ENCODE data around the gene GPC3. TPM values are rescaled to one million over a fixed set of nuclear protein-coding genes. Genes with fewer than 3 reads are reported as not detected.

GPC3 gene
- total RNA-seq, 1 experiment from 2014 or later: 1.3 TPM

DNA sequence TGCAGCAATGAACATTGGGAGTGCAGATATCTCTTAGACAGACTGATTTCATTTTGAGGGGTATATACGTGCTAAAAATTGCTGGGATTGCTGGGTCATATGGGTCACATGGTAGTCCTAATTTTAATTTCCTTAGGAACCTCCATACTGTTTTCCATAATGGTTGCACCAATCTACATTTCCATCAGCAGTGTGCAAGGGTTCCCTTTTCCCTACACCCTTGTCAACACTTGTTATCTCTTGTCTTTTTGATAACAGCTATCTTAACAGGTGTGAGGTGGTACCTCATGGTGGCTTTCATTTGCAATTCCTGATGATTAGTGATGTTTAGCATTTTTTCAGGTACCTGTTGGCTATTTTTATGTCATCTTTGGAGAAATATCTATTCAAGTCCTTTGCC lies 57.0 kb downstream of the GPC3 start:
- no peak for DNase-seq (ENCODE audit: low spot score)

GRCh38 chrX:133926809-133927208 lies 58.6 kb downstream of the GPC3 start:
- no peak for DNase-seq (ENCODE audit: low spot score)

DNA sequence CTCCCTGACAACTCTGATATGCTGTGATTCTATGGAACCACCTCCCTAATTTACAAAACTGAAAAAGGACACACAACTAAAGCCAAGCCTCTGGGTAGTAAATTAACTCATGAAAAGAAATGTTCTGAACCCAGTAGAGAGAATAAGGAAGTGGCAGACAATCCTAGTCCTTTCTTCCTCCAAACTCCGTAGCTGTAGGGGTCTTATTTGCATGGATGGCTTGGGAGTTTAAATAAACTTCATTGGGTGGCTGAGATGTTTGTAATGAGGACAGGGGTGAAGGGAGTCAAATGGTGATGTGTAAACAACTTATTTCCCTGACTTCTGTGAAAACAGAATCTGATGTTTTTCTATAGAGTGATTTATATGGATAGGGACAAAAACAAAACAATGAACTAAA lies 59.3 kb downstream of the GPC3 start:
- DNase-seq (ENCODE audit: low spot score): no peak

DNA sequence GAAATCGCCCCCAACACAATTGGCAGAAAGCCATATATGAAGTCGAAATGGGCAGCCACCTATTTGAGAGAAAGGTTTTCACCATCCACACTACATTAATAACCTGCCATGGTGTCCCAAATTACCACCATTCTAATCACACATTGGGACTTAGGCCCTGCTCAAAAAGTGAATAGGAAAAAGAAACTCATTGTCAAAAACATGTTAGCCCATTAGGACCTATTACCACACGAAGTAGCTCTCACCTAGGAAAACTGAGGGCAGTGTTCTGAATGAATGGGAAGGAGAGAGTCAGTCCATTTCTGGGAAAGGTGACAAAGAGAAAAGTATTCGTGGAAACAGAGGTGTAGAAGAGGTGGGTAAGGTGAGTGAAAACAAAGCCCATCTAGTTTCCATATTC lies 60.8 kb downstream of the GPC3 start:
- no peak for DNase-seq (ENCODE audit: low spot score)

DNA sequence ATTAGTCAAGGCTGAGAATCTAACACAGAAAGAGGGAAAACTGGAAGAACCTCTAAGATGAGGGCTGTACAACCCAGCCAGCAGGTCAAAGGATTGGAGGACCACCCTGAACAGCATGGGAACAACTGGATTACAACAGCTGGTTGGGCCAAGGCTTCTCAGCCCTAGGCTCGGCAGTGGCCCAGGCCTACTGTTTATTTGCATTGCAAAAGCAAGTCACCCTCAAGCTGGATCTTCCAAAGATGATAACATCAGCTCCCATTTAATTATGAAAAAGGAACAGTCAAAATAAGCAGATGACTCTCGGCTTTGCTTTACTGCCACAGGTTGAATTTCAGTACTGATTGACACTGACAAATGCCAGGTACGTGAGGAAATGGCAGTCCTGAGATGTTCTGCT lies 61.8 kb downstream of the GPC3 start:
- DNase-seq (ENCODE audit: low spot score): no peak

GRCh38 chrX:133923113-133923512 lies 62.3 kb downstream of the GPC3 start:
- DNase-seq (ENCODE audit: low spot score): no peak

GRCh38 chrX:133922390-133922771 lies 63.0 kb downstream of the GPC3 start:
- DNase-seq (ENCODE audit: low spot score): no peak

DNA sequence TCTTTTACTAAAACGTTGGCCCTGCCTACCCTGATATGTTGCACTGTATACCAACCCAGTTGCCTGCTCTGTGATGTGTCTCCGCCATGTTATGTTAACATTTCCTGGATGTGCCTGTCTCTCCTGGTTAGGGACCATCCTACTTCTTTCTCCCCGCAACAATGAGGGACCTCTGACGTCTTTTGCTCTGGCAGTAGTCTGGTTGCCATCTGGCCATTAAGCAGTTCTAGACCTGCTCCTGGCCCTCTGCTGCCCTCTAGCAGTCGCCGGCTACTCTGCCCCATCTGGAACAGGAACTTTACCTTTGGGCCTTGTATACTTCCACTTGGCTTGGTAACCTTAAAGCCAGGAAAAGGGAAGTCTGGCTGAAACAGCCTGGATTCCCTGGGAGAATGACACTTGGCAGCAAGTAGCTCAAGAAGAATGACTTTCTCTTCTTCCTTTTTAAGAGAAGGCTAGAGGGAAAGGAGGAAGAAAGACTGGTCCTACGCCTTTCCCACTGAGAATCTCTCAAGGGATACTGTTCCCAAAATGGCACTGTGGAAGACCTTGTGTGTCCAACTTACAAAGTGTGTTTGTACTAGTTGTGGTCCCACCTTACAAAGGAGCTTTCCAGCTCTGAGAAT lies 63.5 kb downstream of the GPC3 start:
- peak; percentile 79 for DNase-seq (ENCODE audit: low spot score)

DNA sequence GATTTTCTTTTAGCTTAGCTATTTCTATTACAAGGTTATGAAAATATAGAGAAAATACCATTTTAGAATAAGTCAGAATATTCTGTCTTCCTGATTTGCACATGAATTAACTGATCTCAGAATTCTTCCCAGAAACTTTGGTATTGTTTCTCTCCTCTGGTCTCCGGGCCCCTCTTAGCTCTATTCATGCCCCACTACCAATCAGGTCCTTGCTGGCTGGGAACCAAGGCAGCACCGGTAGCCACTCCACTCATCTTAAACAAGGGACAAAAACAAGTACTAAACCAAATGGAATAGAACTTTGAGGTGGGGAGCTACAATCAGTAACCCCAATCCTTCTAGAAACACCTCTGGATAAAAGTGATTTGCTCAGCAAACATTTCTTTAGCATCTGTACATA lies 64.3 kb downstream of the GPC3 start:
- DNase-seq (ENCODE audit: low spot score): no peak

GRCh38 chrX:133918361-133918771 lies 67.0 kb downstream of the GPC3 start:
- DNase-seq (ENCODE audit: low spot score): no peak

GRCh38 chrX:133916984-133917722 lies 68.2 kb downstream of the GPC3 start:
- DNase-seq (ENCODE audit: low spot score): no peak

DNA sequence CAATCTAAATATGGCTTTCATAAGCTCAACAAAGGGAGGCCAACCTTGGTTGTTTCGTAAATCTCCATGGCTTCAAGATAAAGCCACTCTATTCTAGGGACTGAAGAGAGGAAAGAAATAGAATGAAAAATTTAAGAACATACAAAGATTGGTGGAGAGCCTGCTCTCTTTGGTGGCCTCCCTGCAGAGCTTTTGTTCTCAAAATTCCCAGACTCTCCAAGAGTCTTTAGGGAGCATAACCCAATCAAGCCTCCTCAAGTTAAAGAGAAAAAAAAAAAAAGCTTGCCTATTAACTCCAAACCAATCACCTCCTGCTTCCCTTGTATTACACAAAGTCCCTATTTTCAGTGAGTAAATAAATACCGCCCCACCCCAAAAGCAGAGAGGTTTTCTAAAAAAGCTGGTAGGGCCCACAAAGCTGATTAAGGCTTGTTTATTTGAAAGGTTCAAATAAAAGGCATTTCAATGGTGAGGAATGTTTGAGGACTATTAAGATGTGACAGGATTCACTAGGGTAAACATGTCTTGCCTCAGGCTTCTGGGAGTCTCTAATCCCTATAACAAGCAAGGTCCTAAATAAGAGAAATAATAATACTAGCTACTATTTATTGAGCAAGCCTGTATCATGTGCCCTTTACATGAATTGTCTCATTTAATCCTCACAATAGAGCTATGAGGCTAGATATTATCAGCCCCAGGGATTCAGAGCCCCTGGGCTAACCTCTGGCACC lies 71.6 kb downstream of the GPC3 start:
- DNase-seq (ENCODE audit: low spot score): no peak

- DNase-seq (ENCODE audit: low spot score): no peak
These were observed 72.4 kb downstream of the GPC3 start for GRCh38 chrX:133913009-133913408.

GRCh38 chrX:133911825-133912495 lies 73.4 kb downstream of the GPC3 start:
- DNase-seq (ENCODE audit: low spot score): no peak

- DNase-seq (ENCODE audit: low spot score): no peak
These were observed 74.9 kb downstream of the GPC3 start for GRCh38 chrX:133910539-133910938.

GRCh38 chrX:133909888-133910287 lies 75.5 kb downstream of the GPC3 start:
- no peak for DNase-seq (ENCODE audit: low spot score)

DNA sequence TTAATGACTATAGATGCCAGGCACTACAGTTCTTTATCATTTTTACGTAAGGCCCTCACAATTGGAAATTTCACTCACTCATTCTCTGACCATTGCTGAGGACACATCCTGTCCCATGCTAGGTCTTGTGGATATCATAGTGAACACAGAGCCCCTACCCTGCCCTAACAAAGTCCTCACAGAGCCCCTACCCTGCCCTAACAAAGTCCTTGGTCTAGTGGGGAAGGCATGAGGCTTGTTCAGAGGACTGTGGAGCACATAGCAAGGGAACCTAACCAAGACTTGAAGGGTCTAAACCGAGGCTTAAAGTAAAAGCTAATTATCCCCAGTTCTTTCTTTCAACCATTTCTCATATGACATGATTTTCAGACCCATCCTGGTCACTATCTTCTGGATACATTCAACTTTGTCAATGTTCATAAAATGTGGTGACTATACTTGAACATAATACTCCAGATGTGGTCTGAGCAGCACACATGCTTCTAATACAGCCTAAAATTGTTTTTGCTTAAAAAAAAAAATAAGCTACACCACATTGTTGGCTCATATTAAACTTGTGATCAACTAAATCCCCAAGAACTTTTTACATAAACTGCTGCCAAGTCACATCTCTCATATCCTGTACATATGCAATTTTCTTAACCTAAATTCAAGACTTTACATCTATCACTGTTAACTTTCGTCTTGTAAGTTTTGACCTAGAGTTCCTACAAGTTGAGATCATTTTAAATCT lies 77.0 kb downstream of the GPC3 start:
- no peak for DNase-seq (ENCODE audit: low spot score)

GRCh38 chrX:133907606-133908005 lies 77.8 kb downstream of the GPC3 start:
- no peak for DNase-seq (ENCODE audit: low spot score)

DNA sequence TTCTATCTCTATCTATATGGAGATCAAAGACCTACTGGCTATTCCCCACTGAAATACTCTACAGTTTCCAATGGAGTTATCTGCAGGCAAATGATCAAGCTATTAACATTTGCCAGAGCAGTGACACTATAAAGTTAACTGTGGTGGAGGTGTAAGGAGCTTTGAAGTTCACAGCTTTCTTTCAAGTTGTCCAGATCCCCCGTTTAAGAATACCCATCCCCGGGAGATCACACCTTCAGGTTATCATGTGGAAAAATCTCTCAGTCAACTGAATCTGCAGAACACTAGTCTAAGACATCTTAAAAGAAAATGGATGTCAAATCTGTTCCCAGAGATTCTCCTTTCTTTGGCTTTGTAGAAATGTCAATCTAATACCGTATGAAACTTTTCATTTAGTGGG lies 80.1 kb downstream of the GPC3 start:
- no peak for DNase-seq (ENCODE audit: low spot score)

DNA sequence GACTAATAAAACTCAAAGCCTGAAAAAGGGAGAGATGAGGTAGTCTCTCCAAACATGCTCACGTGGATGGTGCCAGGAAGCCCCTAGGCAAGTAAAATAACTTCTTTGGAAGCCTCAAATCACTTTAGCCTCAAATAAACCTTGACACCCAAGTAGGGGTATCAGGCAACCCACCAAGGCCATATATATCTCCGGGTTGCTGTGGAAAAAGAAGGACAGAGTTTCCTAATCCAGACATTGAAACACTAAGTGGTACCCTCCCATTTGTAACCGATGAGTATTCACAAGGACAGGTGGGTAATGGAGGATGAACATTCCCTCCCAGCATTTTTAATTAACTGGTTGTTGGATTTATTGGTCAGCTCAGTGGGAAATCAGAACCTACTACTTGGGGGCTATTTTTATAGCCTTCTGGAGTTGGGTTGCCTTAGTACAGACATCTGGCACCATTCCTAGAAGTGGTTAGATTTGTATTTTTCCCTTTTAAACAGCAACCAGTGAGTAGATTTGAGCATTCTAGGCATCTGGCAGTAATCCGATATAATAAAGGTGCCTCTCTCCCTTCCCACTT lies 87.7 kb downstream of the GPC3 start:
- DNase-seq (ENCODE audit: low spot score): no peak

DNA sequence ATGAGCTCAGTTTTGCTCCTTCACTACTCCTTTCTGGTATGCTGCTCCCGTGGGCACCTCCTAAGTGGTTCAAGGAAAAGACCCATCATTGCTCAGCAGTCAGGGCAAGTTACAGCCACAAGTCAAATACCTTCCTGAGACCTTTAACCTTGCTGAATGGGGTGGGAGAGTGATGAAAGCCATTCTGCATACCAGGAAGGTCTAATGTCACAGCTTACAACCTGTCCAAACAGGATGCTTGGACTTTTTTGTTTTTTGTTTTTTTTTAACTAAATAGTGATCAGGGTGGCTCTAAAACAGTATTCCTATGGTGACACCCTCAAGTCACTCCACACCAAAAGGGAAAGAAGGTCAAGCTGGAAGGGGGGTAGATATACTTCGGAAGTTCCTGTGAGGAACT lies 93.1 kb downstream of the GPC3 start:
- DNase-seq (ENCODE audit: low spot score): peak; percentile 75
